Breast epithelium (tissue), 3 donors: ENCODE results near the gene ZSCAN5C.

Source experiments
- CTCF ChIP-seq, 3 donors: fragments of 450-650 bp; IDR thresholded peaks; one replicate each; pipeline ENCODE4 v1.5.1; 2016 to 2017; ENCODE audit warnings: antibody characterized with exemption in 3 of 3, mild to moderate bottlenecking in 3 of 3, moderate library complexity in 3 of 3
- POLR2A ChIP-seq: fragments of 450-650 bp; IDR thresholded peaks from one replicate; pipeline ENCODE4 v1.6.1; 2016; ENCODE audit warnings: antibody characterized with exemption, mild to moderate bottlenecking, moderate library complexity
- POLR2AphosphoS5 ChIP-seq, 3 donors: sonication (generic); formaldehyde crosslinking; IDR thresholded peaks; one replicate each; pipeline ENCODE4 v1.6.1; 2017; ENCODE audit warnings: antibody characterized with exemption in 3 of 3

- TF ChIP-seq POLR2A, result no peak
- TF ChIP-seq CTCF (IDR thresholded peaks at IDR 0.05), result no peak
- no peak for TF ChIP-seq POLR2AphosphoS5 (IDR thresholded peaks at IDR 0.05)
These were observed 15.2 kb downstream of the ZSCAN5C start for GRCh38 chr19:56217039-56217949.
